Measurements from ENCODE around the gene RHO.
"Not testable (repeated sequence)": the region's sequence is repeated elsewhere in the genome, so short reads cannot be mapped to it uniquely, and the experiment has no call there.

RHO gene

GRCh38 chr3:129500334-129500658, 28.1 kb upstream of the RHO start:
- no peak for DNase-seq

GRCh38 chr3:129501630-129502029, 26.8 kb upstream of the RHO start:
- DNase-seq = no peak

- no peak for DNase-seq
These were observed 25.6 kb upstream of the RHO start for GRCh38 chr3:129502641-129503408.

GRCh38 chr3:129503471-129504291, 24.8 kb upstream of the RHO start:
- DNase-seq = no peak

- no peak for DNase-seq
These were observed 23.9 kb upstream of the RHO start for GRCh38 chr3:129504471-129505100.

- DNase-seq = no peak
These were observed 23.1 kb upstream of the RHO start for GRCh38 chr3:129505341-129505740.

GRCh38 chr3:129506231-129506742, 22.2 kb upstream of the RHO start:
- DNase-seq = no peak

GRCh38 chr3:129507181-129507831, 21.1 kb upstream of the RHO start:
- no peak for DNase-seq

- no peak for DNase-seq
These were observed 15.8 kb upstream of the RHO start for GRCh38 chr3:129512595-129512994.

- no peak for DNase-seq
These were observed 14.7 kb upstream of the RHO start for GRCh38 chr3:129513705-129514104.

- no peak for DNase-seq
These were observed 14.3 kb upstream of the RHO start for GRCh38 chr3:129514110-129514509.

- no peak for DNase-seq
These were observed 13.9 kb upstream of the RHO start for GRCh38 chr3:129514563-129514962.

GRCh38 chr3:129515108-129515820, 13.2 kb upstream of the RHO start:
- DNase-seq = not testable (repeated sequence)

- not testable (repeated sequence) for DNase-seq
These were observed 12.5 kb upstream of the RHO start for GRCh38 chr3:129515821-129516432.

GRCh38 chr3:129517516-129517915, 10.9 kb upstream of the RHO start:
- no peak for DNase-seq

GRCh38 chr3:129518038-129518561, 10.3 kb upstream of the RHO start:
- DNase-seq = no peak

GRCh38 chr3:129518581-129518980, 9.9 kb upstream of the RHO start:
- no peak for DNase-seq

- DNase-seq = no peak
These were observed 9.0 kb upstream of the RHO start for GRCh38 chr3:129519449-129519848.

- no peak for DNase-seq
These were observed 8.3 kb upstream of the RHO start for GRCh38 chr3:129519896-129520715.

GRCh38 chr3:129520960-129521359, 7.5 kb upstream of the RHO start:
- DNase-seq = no peak

GRCh38 chr3:129521611-129522010, 6.8 kb upstream of the RHO start:
- no peak for DNase-seq

All from hematopoietic multipotent progenitor cell treated with erythropoietin and hydrocortisone succinate and interleukin-3 and kit ligand, for 6 days (in vitro differentiated cells).